NB4 (cell line): ENCODE measurements around the gene PDE11A.

Source experiments
- CTCF ChIP-seq: IDR thresholded peaks from one replicate; pipeline ENCODE4 v1.5.1; 2012; ENCODE audit warnings: low read depth, low read length
- MAX ChIP-seq: IDR thresholded peaks from 2 replicates; pipeline ENCODE4 v1.6.1; 2011; ENCODE audit warnings: low read depth, low read length
- MYC ChIP-seq: IDR thresholded peaks from 2 replicates; pipeline ENCODE4 v1.6.1; 2011; ENCODE audit warnings: low read depth, low read length
- POLR2A ChIP-seq: IDR thresholded peaks from 2 replicates; pipeline ENCODE4 v1.6.1; 2011; ENCODE audit warnings: mild to moderate bottlenecking; ENCODE audit not compliant: insufficient read length; ENCODE audit errors: extremely low read depth

GRCh38 chr2:177599956-177600355 is 472.6 kb downstream of the PDE11A start:
- no peak for TF ChIP-seq POLR2A
- no peak for TF ChIP-seq CTCF
- no peak for TF ChIP-seq MYC
- TF ChIP-seq MAX, result no peak
